Measurements from ENCODE around the gene SLC22A23. TPM values are rescaled to one million over a fixed set of nuclear protein-coding genes. Genes with fewer than 3 reads are reported as not detected.

SLC22A23 gene
- total and polyA plus RNA-seq, 2 donors (not counting 1 experiment from before 2014, with no cell fraction given): 0.18 to 1.4 TPM

DNA sequence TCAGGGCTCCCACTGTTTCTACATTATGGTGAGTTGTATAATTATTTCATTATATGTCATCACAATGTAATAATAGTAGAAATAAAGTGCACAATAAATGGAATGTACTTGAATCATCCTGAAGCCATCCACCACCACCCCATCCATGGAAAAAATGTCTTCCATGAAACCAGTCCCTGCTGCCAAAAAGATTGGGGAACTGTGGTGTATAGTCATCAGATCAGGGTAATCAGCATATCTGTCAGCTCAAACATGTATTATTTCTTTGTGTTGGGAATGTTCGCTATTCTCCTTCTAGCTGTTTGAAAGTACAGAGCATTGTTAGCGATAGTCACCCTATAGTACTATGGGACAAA, 33.8 kb upstream of the SLC22A23 start:
- H3K27ac Mint-ChIP-seq: no peak overlapping the region
- Histone ChIP-seq H4K20me1 (ENCODE audit: control insufficient read depth, insufficient read depth, low read length, poor library complexity, severe bottlenecking) (no peaks in the 10 kb centered on the region), H3K4me2 (replicated peaks; ENCODE audit: low read depth, low read length, poor library complexity, severe bottlenecking) (no peak overlapping the region), H3K36me3 (replicated peaks in 1 of 2; ENCODE audit: control extremely low read depth in 1 of 2, control insufficient read depth in 1 of 2, extremely low read depth in 1 of 2, insufficient read depth in 2 of 2, low read length in 1 of 2) (no peaks in the 10 kb centered on the region), H3K9ac (ENCODE audit: low read length) (no peak overlapping the region), H3K27ac (ENCODE audit: low read length in 2 of 2) (no peak overlapping the region), H3K79me2 (ENCODE audit: control insufficient read depth, insufficient read depth, low read length) (no peaks in the 10 kb centered on the region), H3K27me3 (replicated peaks in 1 of 4; ENCODE audit: control extremely low read depth in 1 of 4, control insufficient read depth in 3 of 4, insufficient read depth in 4 of 4, low read length in 3 of 4) (peaks cover 0 to 24% (median 0%) of the 10 kb centered on the region in 4 experiments), H3K9me3 (ENCODE audit: control extremely low read depth in 1 of 3, control insufficient read depth in 2 of 3, insufficient read depth in 1 of 3, low read length in 2 of 3) (peaks cover 0 to 4% (median 0%) of the 10 kb centered on the region in 3 donors), H2AFZ (ENCODE audit: insufficient read depth, low read depth, low read length, poor library complexity, severe bottlenecking) (no peak overlapping the region), H3K4me1 (ENCODE audit: control insufficient read depth in 2 of 2, insufficient read depth in 2 of 2, low read length in 2 of 2) (no peaks in the 10 kb centered on the region), H3K4me3 (ENCODE audit: control extremely low read depth in 1 of 5, extremely low read depth in 1 of 5, insufficient read depth in 1 of 5, low read depth in 2 of 5, low read length in 4 of 5) (no peak overlapping the region)
- ChIA-PET CTCF (no interaction called here), POLR2A (no interaction called here)
- ATAC-seq (ENCODE audit: low read depth) (no peak), DNase-seq (no peak)
- H3K4me3 Mint-ChIP-seq: no peak overlapping the region
- WGBS (ENCODE audit: insufficient coverage): no CpG with 5 or more reads among the region's 2 CpGs
- intact Hi-C loops (cut with micrococcal nuclease): no loop called here
- no peaks in the 10 kb centered on the region for H3K4me1 Mint-ChIP-seq
- H3K27me3 Mint-ChIP-seq: peaks cover 64% of the 10 kb centered on the region
- no peak for TF ChIP-seq EZH2 (IDR thresholded peaks at IDR 0.05; ENCODE audit: borderline replicate concordance, insufficient read depth, low read depth, low read length, poor library complexity, severe bottlenecking)
- TF ChIP-seq, protein P1, sequence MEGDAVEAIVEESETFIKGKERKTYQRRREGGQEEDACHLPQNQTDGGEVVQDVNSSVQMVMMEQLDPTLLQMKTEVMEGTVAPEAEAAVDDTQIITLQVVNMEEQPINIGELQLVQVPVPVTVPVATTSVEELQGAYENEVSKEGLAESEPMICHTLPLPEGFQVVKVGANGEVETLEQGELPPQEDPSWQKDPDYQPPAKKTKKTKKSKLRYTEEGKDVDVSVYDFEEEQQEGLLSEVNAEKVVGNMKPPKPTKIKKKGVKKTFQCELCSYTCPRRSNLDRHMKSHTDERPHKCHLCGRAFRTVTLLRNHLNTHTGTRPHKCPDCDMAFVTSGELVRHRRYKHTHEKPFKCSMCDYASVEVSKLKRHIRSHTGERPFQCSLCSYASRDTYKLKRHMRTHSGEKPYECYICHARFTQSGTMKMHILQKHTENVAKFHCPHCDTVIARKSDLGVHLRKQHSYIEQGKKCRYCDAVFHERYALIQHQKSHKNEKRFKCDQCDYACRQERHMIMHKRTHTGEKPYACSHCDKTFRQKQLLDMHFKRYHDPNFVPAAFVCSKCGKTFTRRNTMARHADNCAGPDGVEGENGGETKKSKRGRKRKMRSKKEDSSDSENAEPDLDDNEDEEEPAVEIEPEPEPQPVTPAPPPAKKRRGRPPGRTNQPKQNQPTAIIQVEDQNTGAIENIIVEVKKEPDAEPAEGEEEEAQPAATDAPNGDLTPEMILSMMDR (IDR thresholded peaks at IDR 0.05): no peak
- no peaks in the 10 kb centered on the region for H3K9me3 Mint-ChIP-seq (ENCODE audit: insufficient read depth)

GRCh38 chr6:3489961-3490624, 33.2 kb upstream of the SLC22A23 start:
- ATAC-seq (ENCODE audit: low read depth): no peak
- Histone ChIP-seq H3K4me2 (replicated peaks; ENCODE audit: low read depth, low read length, poor library complexity, severe bottlenecking) (no peak overlapping the region), H3K4me1 (ENCODE audit: control insufficient read depth in 2 of 2, insufficient read depth in 2 of 2, low read length in 2 of 2) (no peaks in the 10 kb centered on the region), H3K27me3 (replicated peaks in 1 of 4; ENCODE audit: control extremely low read depth in 1 of 4, control insufficient read depth in 3 of 4, insufficient read depth in 4 of 4, low read length in 3 of 4) (peaks cover 0 to 20% (median 0%) of the 10 kb centered on the region in 4 experiments), H4K20me1 (ENCODE audit: control insufficient read depth, insufficient read depth, low read length, poor library complexity, severe bottlenecking) (no peaks in the 10 kb centered on the region), H3K79me2 (ENCODE audit: control insufficient read depth, insufficient read depth, low read length) (no peaks in the 10 kb centered on the region), H3K36me3 (replicated peaks in 1 of 2; ENCODE audit: control extremely low read depth in 1 of 2, control insufficient read depth in 1 of 2, extremely low read depth in 1 of 2, insufficient read depth in 2 of 2, low read length in 1 of 2) (no peaks in the 10 kb centered on the region), H3K9me3 (ENCODE audit: control extremely low read depth in 1 of 3, control insufficient read depth in 2 of 3, insufficient read depth in 1 of 3, low read length in 2 of 3) (peaks cover 0 to 4% (median 0%) of the 10 kb centered on the region in 3 donors), H3K4me3 (ENCODE audit: control extremely low read depth in 1 of 5, extremely low read depth in 1 of 5, insufficient read depth in 1 of 5, low read depth in 2 of 5, low read length in 4 of 5) (no peak overlapping the region), H3K27ac (ENCODE audit: low read length in 2 of 2) (no peak overlapping the region), H3K9ac (ENCODE audit: low read length) (no peak overlapping the region), H2AFZ (ENCODE audit: insufficient read depth, low read depth, low read length, poor library complexity, severe bottlenecking) (no peak overlapping the region)
- no peak for TF ChIP-seq EZH2 (IDR thresholded peaks at IDR 0.05; ENCODE audit: borderline replicate concordance, insufficient read depth, low read depth, low read length, poor library complexity, severe bottlenecking)
- TF ChIP-seq, protein P1 (IDR thresholded peaks at IDR 0.05): no peak
- 67% methylated on average over 1 of the region's 12 CpGs for WGBS (ENCODE audit: insufficient coverage)
- POLR2A ChIA-PET: no interaction called here
- Mint-ChIP-seq H3K9me3 (ENCODE audit: insufficient read depth) (no peaks in the 10 kb centered on the region), H3K4me1 (no peaks in the 10 kb centered on the region), H3K27me3 (peaks cover 61% of the 10 kb centered on the region), H3K4me3 (no peak overlapping the region), H3K27ac (no peak overlapping the region)
- CTCF ChIA-PET: no interaction called here
- intact Hi-C loops (cut with micrococcal nuclease): no loop called here
- no peak for DNase-seq
